Left colon (tissue), 2 donors: ENCODE data around the gene TBXAS1. TPM values are rescaled to one million over a fixed set of nuclear protein-coding genes. Genes with fewer than 3 reads are reported as not detected.

Source experiments
- ATAC-seq: fragments of 200-7000 bp; cut with Tn5 transposase; one replicate; pipeline ENCODE4 v1.9.1; 2020; ENCODE audit warnings: mild to moderate bottlenecking, moderate library complexity
- DNase-seq, 2 donors: peaks; one replicate each; pipeline ENCODE4 v3.0.0-alpha.2; 2020
- intact Hi-C, 2 donors: fragments of 100-400 bp; cut with DNase I in 1 of 2; cut with micrococcal nuclease in 1 of 2; formaldehyde crosslinking; loops; one replicate each; pipeline versions ENCODE4 v1.11.2 to v1.14.0; 2022; cut with DNase I, micrococcal nuclease
- total RNA-seq, 2 donors: library from RNA; stranded (reverse); fragmentation: NEBNext Ultra II Directional; extraction: Animal tissue kit (Norgen Biotek cat#: 25700); gene quantifications; one replicate each; pipeline ENCODE4 v1.2.1, GENCODE V29; 2021
- donor health status: DM: no; HTN: no; CAD: no.
- donor health status: DM: yes; HTN: yes; CAD: no.

TBXAS1 gene
- total RNA-seq, 2 donors from 2014 or later, result 8.4 to 10.3 TPM

GRCh38 chr7:140060788-140061606 is 231.9 kb downstream of the TBXAS1 start:
- ATAC-seq, result no peak
- peak; percentile 46 to 52 for DNase-seq
- intact Hi-C loops, result no loop called here

DNA sequence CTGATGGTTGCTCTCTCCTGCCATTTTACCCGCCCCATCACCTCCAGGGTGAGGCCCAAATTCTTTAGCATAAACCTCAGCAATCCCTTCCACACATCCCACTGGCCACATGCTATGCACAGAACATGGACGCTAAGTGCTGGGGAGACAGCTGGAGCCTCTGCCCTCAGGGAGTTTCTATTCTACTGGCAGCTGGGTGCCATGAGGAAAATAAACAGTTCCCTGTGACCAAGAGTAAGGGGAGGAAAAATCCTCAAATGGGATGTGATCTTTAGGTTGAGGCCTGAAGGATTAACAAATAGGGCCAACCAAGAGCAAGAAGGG is 232.5 kb downstream of the TBXAS1 start:
- ATAC-seq, result no peak
- DNase-seq, result no peak
- intact Hi-C loops, result no loop called here

GRCh38 chr7:140062118-140062527 is 233.1 kb downstream of the TBXAS1 start:
- DNase-seq, result peak; percentile 59 to 60
- peak; percentile 18 for ATAC-seq
- intact Hi-C loops, result no loop called here

- intact Hi-C loops, result no loop called here
- peak; percentile 75 for ATAC-seq
- peak; percentile 94 to 96 for DNase-seq
These were observed 233.7 kb downstream of the TBXAS1 start, which contains the start of gene PARP12 for GRCh38 chr7:140062528-140063299. Gene PARP12, minus strand, starts transcription at chr7:140062951. Its CDS starts 104 bp downstream, at chr7:140062847.

DNA sequence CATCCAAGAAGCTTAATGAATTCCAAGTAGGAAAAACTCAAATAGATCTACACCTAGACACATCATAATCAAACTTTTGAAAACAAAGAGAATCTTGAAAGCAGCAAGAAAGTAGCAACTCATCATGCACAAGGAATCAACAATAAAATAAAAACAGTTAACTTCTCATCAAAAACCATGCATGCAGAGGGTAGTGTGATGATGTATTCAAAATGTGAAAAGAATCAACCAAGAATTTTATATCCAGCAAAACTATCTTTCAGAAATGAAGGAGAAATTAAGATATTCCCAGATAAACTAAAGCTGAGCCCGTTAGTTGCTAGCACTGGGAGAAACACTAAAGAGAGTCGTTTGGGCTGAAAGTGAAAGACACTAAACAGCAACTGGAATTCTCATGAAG is 238.0 kb downstream of the TBXAS1 start:
- DNase-seq (no peak), ATAC-seq (no peak)
- intact Hi-C loops, result no loop called here

- DNase-seq (no peak), ATAC-seq (no peak)
- intact Hi-C loops, result no loop called here
These were observed 239.0 kb downstream of the TBXAS1 start for GRCh38 chr7:140068033-140068432.

DNA sequence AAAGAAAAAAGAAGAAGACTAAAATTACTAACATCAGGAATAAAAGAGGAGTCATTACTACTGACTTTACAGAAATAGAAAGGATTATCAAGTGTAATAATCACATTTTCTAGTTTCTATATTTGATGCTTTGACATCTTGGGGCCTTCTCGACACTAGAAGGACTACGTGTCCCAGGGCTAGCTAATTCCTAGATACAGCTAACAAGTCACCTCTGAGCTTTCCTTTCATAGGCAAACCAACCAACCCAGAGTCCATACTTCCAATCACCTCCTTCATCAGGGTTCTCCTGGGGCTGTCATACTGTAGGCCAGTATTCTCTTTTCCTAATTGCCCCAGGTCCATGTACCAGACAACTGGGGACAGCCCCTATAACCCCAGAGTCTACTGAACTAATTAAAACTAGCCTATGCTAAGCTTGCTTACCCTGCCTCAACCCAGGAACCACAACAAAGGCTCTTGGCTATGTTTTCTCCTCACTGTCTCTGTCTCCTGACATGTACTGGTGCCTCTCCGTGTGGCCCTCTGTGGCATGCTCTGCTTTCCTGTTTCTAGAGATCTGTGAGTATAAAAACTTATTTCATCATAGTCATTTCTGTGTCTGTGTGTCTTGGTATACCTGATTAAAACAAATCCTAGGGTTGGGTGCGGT is 240.4 kb downstream of the TBXAS1 start:
- ATAC-seq (no peak), DNase-seq (no peak)
- intact Hi-C loops, result no loop called here

Other genes with a start within 250 kb of the TBXAS1 start
- 10 to 100 TPM; 36.4 to 37.8 TPM for gene HIPK2, start 51.3 kb upstream of the TBXAS1 start, total RNA-seq
- 10 to 100 TPM; 58.7 to 63.2 TPM for gene PARP12, start 233.7 kb downstream of the TBXAS1 start, total RNA-seq